ENCODE results near the gene CARD19.

Gene CARD19

GRCh38 chr9:93060746-93061259, 35.2 kb upstream of the CARD19 start:
- TF ChIP-seq CTCF (IDR thresholded peaks at IDR 0.05), result no peak

GRCh38 chr9:93061260-93061751, 34.7 kb upstream of the CARD19 start:
- no peak for TF ChIP-seq CTCF (IDR thresholded peaks at IDR 0.05)

GRCh38 chr9:93061791-93062763, 33.9 kb upstream of the CARD19 start:
- no peak for TF ChIP-seq CTCF (IDR thresholded peaks at IDR 0.05)

- TF ChIP-seq CTCF (IDR thresholded peaks at IDR 0.05), result no peak
These were observed 31.5 kb upstream of the CARD19 start for GRCh38 chr9:93064392-93065134.

- TF ChIP-seq CTCF (IDR thresholded peaks at IDR 0.05), result no peak
These were observed 30.8 kb upstream of the CARD19 start for GRCh38 chr9:93065135-93065720.

- no peak for TF ChIP-seq CTCF (IDR thresholded peaks at IDR 0.05)
These were observed 28.9 kb upstream of the CARD19 start for GRCh38 chr9:93066978-93067603.

GRCh38 chr9:93068956-93069355, 27.1 kb upstream of the CARD19 start:
- TF ChIP-seq CTCF (IDR thresholded peaks at IDR 0.05), result no peak
